ENCODE measurements around the gene AP1S2. TPM values are rescaled to one million over a fixed set of nuclear protein-coding genes. Genes with fewer than 3 reads are reported as not detected.

Gene AP1S2
- total RNA-seq, 1 donor from 2014 or later = 42.3 TPM

- ATAC-seq (ENCODE audit: low read depth) (no peak), DNase-seq (no peak)
- Mint-ChIP-seq H3K36me3 (ENCODE audit: low read depth) (peaks cover 5% of the 10 kb centered on the region), H3K27ac (peak overlapping the region; percentile 98), H3K4me3 (peak overlapping the region; percentile 58), H3K27me3 (no peaks in the 10 kb centered on the region), H3K4me1 (peaks cover 21% of the 10 kb centered on the region), H3K9me3 (no peaks in the 10 kb centered on the region)
- intact Hi-C loops (cut with micrococcal nuclease) = no loop called here
- no peak for TF ChIP-seq CTCF (IDR thresholded peaks at IDR 0.05)
- POLR2A ChIA-PET = interaction anchor here (1.2 to 2.5 kb wide), 4 partner anchors 46 to 863 kb away, joined by 3 to 36 read pairs (median 15); partner anchors contain the start of genes SYAP1 and ZRSR2
- CTCF ChIA-PET = no interaction called here
Observed at GRCh38 chrX:15856636-15857035, 2.0 kb upstream of the AP1S2 start.

- Mint-ChIP-seq H3K27ac (peak overlapping the region; percentile 98), H3K9me3 (no peaks in the 10 kb centered on the region), H3K4me3 (peak overlapping the region; percentile 58), H3K27me3 (no peaks in the 10 kb centered on the region), H3K36me3 (ENCODE audit: low read depth) (peaks cover 8% of the 10 kb centered on the region), H3K4me1 (peaks cover 21% of the 10 kb centered on the region)
- TF ChIP-seq CTCF (IDR thresholded peaks at IDR 0.05) = no peak
- CTCF ChIA-PET = no interaction called here
- no peak for DNase-seq
- ATAC-seq (ENCODE audit: low read depth) = no peak
- intact Hi-C loops (cut with micrococcal nuclease) = no loop called here
- POLR2A ChIA-PET = interaction anchor here (1.2 to 2.5 kb wide), 9 partner anchors 47 to 863 kb away, joined by 3 to 36 read pairs (median 11); partner anchors contain the start of genes CA5B, SYAP1 and ZRSR2
Observed at GRCh38 chrX:15856222-15856587, 1.6 kb upstream of the AP1S2 start.

GRCh38 chrX:15855568-15856221 lies 1.1 kb upstream of the AP1S2 start:
- intact Hi-C loops (cut with micrococcal nuclease) = loop anchor here (1.0 kb wide), 2 partner anchors 48 to 180 kb away; no protein-coding TSS in a partner anchor
- peak overlapping the region; percentile 98 for H3K27ac Mint-ChIP-seq
- ChIA-PET CTCF (interaction anchor here (0.9 to 1.7 kb wide), 2 partner anchors 75 to 282 kb away, joined by 3 to 9 read pairs; no protein-coding TSS in a partner anchor), POLR2A (interaction anchor here (0.9 to 2.5 kb wide), 15 partner anchors 47 to 864 kb away, joined by 3 to 36 read pairs (median 6); partner anchors contain the start of genes CA5B, GRPR, SYAP1 and ZRSR2)
- ATAC-seq (ENCODE audit: low read depth) (no peak), DNase-seq (no peak)
- no peak for TF ChIP-seq CTCF (IDR thresholded peaks at IDR 0.05)
- H3K36me3 Mint-ChIP-seq (ENCODE audit: low read depth) = peaks cover 13% of the 10 kb centered on the region
- no peaks in the 10 kb centered on the region for H3K27me3 Mint-ChIP-seq
- H3K4me1 Mint-ChIP-seq = peaks cover 25% of the 10 kb centered on the region
- H3K4me3 Mint-ChIP-seq = peak overlapping the region; percentile 91
- no peaks in the 10 kb centered on the region for H3K9me3 Mint-ChIP-seq

- Mint-ChIP-seq H3K9me3 (no peaks in the 10 kb centered on the region), H3K4me3 (peak overlapping the region; percentile 76), H3K36me3 (ENCODE audit: low read depth) (peaks cover 24% of the 10 kb centered on the region), H3K27ac (peak overlapping the region; percentile 71), H3K4me1 (peaks cover 38% of the 10 kb centered on the region), H3K27me3 (no peaks in the 10 kb centered on the region)
- peak; percentile 11 for ATAC-seq (ENCODE audit: low read depth)
- TF ChIP-seq CTCF (IDR thresholded peaks at IDR 0.05) = no peak
- ChIA-PET POLR2A (interaction anchor here (0.7 to 2.5 kb wide), 11 partner anchors 14 to 269 kb away, joined by 3 to 36 read pairs (median 6); partner anchors contain the start of genes CA5B, GRPR and ZRSR2), CTCF (interaction anchor here (0.9 to 1.7 kb wide), 4 partner anchors 121 to 358 kb away, joined by 3 to 9 read pairs (median 4); no protein-coding TSS in a partner anchor)
- intact Hi-C loops (cut with micrococcal nuclease) = loop anchor here (1.0 to 5.0 kb wide), 8 partner anchors 64 to 865 kb away; partner anchors contain the start of genes CA5B, SYAP1 and ZRSR2
- DNase-seq = peak; percentile 42
Observed at GRCh38 chrX:15854080-15854655, 445 bp downstream of the AP1S2 start.

GRCh38 chrX:15853586-15854079 lies 980 bp downstream of the AP1S2 start:
- H3K36me3 Mint-ChIP-seq (ENCODE audit: low read depth) = peaks cover 24% of the 10 kb centered on the region
- intact Hi-C loops (cut with micrococcal nuclease) = loop anchor here (1.0 to 5.0 kb wide), 8 partner anchors 63 to 866 kb away; partner anchors contain the start of genes CA5B, SYAP1 and ZRSR2
- no peak for ATAC-seq (ENCODE audit: low read depth)
- peak overlapping the region; percentile 76 for H3K4me3 Mint-ChIP-seq
- peak overlapping the region; percentile 71 for H3K27ac Mint-ChIP-seq
- ChIA-PET POLR2A (no interaction called here), CTCF (no interaction called here)
- TF ChIP-seq CTCF (IDR thresholded peaks at IDR 0.05) = no peak
- DNase-seq = no peak
- H3K27me3 Mint-ChIP-seq = no peaks in the 10 kb centered on the region
- peaks cover 39% of the 10 kb centered on the region for H3K4me1 Mint-ChIP-seq
- H3K9me3 Mint-ChIP-seq = no peaks in the 10 kb centered on the region

Data from activated B cell treated with CpG ODN at 0.5 μM for 24 hours (primary cell).